ENCODE measurements around the gene MRPL17. TPM values are rescaled to one million over a fixed set of nuclear protein-coding genes. Genes with fewer than 3 reads are reported as not detected.

The MRPL17 gene
- total RNA-seq, 4 donors from 2014 or later = 30.6 to 452 (median 55.0) TPM

DNA sequence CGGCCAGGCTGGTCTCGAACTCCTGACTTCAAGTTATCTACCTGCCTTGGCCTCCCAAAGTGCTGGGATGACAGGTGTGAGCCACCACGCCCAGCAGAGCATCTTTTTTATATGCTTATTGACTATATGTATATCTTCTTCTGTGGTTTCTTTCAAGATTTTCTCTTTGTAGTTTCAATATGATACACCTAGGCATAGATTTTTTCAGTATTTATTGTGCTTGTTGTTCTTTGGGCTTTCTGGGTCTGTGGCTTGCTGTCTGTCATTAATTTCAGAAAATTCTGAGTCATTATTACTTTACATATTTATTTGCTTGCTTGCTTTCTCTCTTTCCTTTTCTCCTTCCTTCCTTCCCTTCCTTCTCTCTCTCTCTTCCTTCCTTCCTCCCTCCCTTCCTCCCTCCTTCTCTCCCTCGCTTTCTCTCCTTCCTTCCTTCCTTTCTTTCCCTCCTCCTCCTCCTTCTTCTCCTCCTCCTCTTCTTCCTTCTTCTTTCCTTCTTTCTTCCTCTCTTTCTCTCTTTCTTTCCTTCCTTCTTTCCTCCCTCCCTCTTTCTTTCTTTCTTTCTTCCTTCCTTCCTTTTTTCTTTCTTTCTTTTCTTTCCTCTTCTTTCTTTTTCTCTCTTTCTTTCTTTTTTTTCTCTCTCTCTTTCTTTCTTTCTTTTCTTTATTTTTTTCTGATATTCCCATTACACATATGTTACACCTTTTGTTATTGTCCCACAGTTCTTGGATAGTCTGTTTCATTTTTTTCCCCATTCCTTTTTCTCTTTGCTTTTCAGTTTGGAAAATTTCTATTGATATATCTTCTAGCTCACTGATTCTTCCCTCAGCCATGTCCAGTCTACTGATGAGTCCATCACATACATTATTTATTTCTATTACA lies 16.6 kb downstream of the MRPL17 start:
- intact Hi-C loops (cut with DNase I; ENCODE audit: low total_unique reads) = no loop called here
- no peaks in the 10 kb centered on the region for H3K36me3 ChIP-seq
- no peak for TF ChIP-seq POLR2A (IDR thresholded peaks at IDR 0.05)
- TF ChIP-seq, protein P1, sequence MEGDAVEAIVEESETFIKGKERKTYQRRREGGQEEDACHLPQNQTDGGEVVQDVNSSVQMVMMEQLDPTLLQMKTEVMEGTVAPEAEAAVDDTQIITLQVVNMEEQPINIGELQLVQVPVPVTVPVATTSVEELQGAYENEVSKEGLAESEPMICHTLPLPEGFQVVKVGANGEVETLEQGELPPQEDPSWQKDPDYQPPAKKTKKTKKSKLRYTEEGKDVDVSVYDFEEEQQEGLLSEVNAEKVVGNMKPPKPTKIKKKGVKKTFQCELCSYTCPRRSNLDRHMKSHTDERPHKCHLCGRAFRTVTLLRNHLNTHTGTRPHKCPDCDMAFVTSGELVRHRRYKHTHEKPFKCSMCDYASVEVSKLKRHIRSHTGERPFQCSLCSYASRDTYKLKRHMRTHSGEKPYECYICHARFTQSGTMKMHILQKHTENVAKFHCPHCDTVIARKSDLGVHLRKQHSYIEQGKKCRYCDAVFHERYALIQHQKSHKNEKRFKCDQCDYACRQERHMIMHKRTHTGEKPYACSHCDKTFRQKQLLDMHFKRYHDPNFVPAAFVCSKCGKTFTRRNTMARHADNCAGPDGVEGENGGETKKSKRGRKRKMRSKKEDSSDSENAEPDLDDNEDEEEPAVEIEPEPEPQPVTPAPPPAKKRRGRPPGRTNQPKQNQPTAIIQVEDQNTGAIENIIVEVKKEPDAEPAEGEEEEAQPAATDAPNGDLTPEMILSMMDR (IDR thresholded peaks at IDR 0.05) = no peak

DNA sequence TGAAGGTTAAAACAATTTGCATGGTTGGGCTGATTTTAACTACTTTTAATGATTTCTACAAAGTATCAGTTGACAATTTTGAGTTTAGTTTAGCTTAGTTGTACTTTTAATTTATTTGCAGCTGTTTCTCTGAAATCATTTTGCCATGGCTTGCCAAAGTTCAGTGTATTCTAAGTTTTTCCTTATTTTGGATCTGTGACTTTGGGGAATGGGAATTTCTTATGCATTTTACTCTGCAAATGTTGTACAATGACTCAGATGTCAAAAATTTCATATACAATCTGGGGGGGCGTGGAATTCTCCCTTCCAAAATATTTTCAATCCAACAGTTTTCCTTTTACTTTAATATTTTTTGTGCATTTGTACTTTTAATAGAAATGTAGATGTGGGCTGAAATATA lies 18.6 kb downstream of the MRPL17 start:
- intact Hi-C loops (cut with DNase I; ENCODE audit: low total_unique reads) = no loop called here
- H3K9me3 ChIP-seq = no peaks in the 10 kb centered on the region
- peak overlapping the region; percentile 64 to 71 for H3K27ac ChIP-seq
- TF ChIP-seq POLR2A (IDR thresholded peaks at IDR 0.05) = no peak
- TF ChIP-seq, protein P1 (IDR thresholded peaks at IDR 0.05) = no peak
- no peaks in the 10 kb centered on the region for H3K4me1 ChIP-seq
- no peaks in the 10 kb centered on the region for H3K36me3 ChIP-seq
- H3K27me3 ChIP-seq = no peaks in the 10 kb centered on the region
- DNase-seq = no peak
- no peak overlapping the region for H3K4me3 ChIP-seq

More for the DNA sequence above, 16.6 kb downstream of the MRPL17 start:
- Histone ChIP-seq H3K27me3 (no peaks in the 10 kb centered on the region), H3K9me3 (no peaks in the 10 kb centered on the region), H3K27ac (no peak overlapping the region), H3K4me3 (no peak overlapping the region), H3K4me1 (no peaks in the 10 kb centered on the region)
- no peak for DNase-seq

DNA sequence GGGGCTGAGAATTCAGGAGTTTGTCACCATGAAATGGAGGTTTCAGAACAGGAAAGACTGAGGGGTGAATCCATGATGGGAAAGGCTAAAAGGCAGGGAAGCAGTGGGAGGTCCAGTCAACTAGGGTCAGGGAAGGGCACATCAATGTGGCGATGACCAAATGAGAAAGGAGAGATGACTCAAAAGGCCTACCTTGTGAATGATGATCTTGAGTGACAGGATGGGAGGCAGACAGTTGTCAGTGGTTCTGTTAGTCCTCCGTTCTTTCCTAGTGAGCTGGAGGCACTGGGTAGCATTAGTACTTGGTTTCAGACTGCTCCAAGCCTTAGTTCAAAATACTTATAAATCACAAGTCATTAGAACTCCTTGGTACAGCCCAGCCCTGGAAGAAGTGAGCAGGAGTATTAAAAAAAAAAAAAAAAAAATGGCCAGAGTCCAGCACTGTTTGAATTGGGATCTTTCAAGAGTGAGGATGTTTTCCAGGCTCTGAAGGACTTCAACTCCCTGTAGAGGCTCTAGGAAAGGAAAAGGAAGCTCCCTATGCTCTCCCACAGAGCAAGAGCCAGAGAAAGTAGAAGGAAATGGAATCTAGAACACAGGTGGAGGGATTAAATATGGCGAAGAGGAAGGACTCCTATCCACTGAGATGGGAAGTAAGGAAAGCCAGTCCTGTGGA lies 19.2 kb downstream of the MRPL17 start:
- Histone ChIP-seq H3K27ac (peak overlapping the region; percentile 64 to 71), H3K36me3 (no peaks in the 10 kb centered on the region), H3K4me1 (no peaks in the 10 kb centered on the region), H3K9me3 (no peaks in the 10 kb centered on the region), H3K4me3 (no peak overlapping the region), H3K27me3 (no peaks in the 10 kb centered on the region)
- no peak for DNase-seq
- TF ChIP-seq, protein P1 (IDR thresholded peaks at IDR 0.05) = no peak
- TF ChIP-seq POLR2A (IDR thresholded peaks at IDR 0.05) = no peak
- intact Hi-C loops (cut with DNase I; ENCODE audit: low total_unique reads) = no loop called here

DNA sequence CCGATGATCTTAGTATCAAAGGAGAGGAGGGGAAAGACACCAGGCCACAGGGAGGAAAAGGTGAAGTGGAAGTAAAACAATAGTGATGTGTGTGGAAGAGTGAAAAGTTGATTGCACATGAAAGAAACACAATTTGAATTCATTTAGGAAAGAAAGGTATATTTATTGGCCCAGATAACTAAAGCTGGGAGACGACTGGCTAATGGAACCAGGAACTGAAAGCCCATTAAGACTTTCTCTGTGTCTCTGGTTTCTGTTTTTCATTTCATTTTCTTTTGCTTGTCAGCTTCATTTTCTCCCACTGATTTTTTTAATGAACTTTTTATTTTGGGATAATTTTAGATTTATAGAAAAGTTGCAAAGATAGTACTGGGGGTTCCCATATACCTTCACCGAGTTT lies 22.4 kb downstream of the MRPL17 start:
- TF ChIP-seq, protein P1 (IDR thresholded peaks at IDR 0.05) = no peak
- no peak for TF ChIP-seq POLR2A (IDR thresholded peaks at IDR 0.05)
- no peak for DNase-seq
- Histone ChIP-seq H3K27me3 (no peaks in the 10 kb centered on the region), H3K9me3 (no peaks in the 10 kb centered on the region), H3K27ac (no peak overlapping the region), H3K36me3 (no peaks in the 10 kb centered on the region), H3K4me1 (no peaks in the 10 kb centered on the region), H3K4me3 (no peak overlapping the region)
- intact Hi-C loops (cut with DNase I; ENCODE audit: low total_unique reads) = no loop called here

DNA sequence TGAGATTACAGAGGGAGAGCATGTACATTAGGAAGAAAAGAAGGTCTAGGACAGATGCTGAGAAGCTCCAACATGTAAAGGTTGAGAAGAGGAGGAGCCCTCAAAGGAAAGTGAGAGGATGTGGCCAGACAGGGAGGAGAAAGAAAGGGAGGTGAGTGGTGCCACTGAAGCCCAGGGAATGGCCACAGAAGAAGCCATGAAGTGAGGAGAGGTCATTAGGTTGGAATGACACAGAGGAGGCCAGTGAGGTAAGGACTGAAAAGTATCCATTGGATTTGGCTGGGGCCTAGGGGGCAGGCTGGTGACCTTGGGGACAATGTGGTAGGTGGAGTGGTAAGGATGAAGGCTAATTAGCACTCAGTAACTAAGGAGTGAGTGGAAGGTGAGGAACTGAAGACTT lies 24.5 kb downstream of the MRPL17 start:
- DNase-seq = no peak
- intact Hi-C loops (cut with DNase I; ENCODE audit: low total_unique reads) = no loop called here
- no peak overlapping the region for H3K27ac ChIP-seq

More for the DNA sequence above, 24.5 kb downstream of the MRPL17 start:
- TF ChIP-seq POLR2A (IDR thresholded peaks at IDR 0.05) = no peak
- TF ChIP-seq, protein P1 (IDR thresholded peaks at IDR 0.05) = no peak
- Histone ChIP-seq H3K9me3 (no peaks in the 10 kb centered on the region), H3K4me1 (no peaks in the 10 kb centered on the region), H3K4me3 (no peak overlapping the region), H3K27me3 (no peaks in the 10 kb centered on the region), H3K36me3 (no peaks in the 10 kb centered on the region)
